Forelimb muscle (tissue), 1 donor: ENCODE measurements around the gene IRF9. TPM values are rescaled to one million over a fixed set of nuclear protein-coding genes. Genes with fewer than 3 reads are reported as not detected.
"Not testable (repeated sequence)": the region's sequence is repeated elsewhere in the genome, so short reads cannot be mapped to it uniquely, and the experiment has no call there.

Experiments used
- DNase-seq: peaks from one replicate; pipeline ENCODE4 v3.0.0-alpha.2; 2013; ENCODE audit warnings: low read depth
- polyA plus RNA-seq: library from polyadenylated mRNA; unstranded; fragments of 120-200 nt; gene quantifications from one replicate; pipeline ENCODE4 v1.2.1, GENCODE V29; 2013; ENCODE audit not compliant: insufficient read length

IRF9 gene
- polyA plus RNA-seq, 1 donor: 25.1 TPM

DNA sequence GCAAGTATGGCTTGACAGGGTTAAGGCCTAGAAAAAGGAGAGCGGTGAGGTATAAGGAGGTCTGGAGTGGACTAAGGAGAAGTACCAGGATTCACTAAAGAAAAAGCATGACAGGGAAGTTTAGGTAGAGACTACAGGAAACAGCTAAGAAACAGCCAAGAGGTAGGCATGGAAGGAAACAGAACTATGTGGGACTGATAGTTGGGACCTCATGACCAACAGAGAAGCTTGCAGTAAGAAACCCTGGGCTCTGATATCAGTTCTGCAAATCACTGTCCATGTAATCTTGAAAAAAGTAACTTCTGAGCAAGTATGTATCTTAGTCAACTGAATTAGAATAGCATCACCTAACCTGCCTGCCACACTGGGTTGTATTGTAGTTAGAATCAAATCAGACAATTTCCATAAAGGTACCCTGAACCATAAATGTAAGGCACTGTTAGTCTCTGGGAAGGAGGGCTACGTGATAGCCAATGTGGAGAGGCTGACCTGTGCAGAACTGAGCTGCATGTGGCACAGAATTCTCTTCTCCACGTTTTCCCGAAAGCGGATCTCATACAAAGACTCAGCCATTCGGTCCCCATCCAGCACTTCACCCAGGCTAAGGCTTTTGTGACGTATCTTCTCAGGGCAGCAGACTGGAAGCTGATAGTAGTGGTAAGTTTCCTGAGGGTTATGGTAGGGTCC is 33.3 kb downstream of the IRF9 start:
- DNase-seq: no peak

DNA sequence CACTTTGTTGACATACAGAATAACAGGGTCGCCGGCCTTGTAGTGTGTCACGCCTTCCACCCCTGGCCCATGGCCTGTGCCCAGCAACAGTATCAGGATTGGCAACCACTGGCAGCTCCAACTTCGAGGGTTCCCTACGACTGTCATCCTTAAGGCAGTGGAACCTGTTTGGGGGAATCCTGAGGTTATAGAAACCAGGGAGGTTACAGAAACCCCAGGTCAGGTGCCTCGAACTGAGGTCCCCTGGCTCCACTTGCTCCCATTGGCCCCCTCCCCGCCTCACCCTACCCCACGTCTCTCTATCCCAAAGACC is 33.8 kb downstream of the IRF9 start:
- DNase-seq: no peak

DNA sequence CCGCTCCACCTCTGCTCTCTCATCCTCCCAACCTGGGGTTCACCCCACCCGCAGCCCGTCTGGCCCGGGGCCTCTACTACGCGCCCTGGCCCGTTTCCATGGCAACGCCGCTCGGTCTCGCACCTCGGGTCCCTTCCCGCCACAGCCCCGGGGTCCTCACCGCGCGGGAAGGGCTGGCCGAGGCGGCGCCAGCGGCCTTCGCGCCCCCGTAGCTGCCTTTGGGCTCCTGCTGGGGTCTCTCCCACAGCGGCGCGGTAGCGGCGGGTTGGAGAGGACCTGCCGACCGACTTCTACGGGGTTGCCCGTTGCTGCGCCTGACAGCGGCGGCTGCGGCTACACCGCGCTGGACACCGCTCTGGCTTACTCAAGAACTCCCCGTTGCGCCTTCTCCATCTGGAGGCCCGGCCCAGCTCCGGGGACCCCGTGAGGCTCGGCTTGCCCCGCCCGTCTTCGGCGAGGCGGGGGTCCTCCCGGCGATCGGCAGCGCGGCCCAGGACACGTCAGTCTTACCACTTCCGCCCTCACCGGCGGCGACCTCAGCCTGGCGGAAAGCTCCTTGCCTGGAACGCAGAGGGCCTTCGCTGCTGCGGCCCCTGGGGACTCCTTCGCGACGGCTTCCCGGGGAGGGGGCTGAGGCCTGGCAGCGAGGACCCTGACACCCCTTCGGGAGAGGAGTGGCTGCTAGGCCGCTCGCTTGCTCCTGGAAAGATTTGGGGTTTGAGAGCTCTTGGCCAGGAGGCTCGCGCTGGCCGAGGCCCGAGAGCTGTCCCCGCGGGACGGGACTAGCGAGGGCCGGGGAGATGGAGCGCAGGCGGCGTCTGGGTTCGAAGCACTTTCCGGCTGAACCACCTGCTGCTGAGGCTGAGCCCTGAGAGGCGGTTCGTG is 34.4 kb downstream of the IRF9 start, which contains the start of gene TM9SF1:
Gene TM9SF1 (minus strand): TSS at position 256 of the 885 bp plus-strand sequence. CDS start 422 bp downstream, outside the sequence.
- DNase-seq: peak; percentile 51

DNA sequence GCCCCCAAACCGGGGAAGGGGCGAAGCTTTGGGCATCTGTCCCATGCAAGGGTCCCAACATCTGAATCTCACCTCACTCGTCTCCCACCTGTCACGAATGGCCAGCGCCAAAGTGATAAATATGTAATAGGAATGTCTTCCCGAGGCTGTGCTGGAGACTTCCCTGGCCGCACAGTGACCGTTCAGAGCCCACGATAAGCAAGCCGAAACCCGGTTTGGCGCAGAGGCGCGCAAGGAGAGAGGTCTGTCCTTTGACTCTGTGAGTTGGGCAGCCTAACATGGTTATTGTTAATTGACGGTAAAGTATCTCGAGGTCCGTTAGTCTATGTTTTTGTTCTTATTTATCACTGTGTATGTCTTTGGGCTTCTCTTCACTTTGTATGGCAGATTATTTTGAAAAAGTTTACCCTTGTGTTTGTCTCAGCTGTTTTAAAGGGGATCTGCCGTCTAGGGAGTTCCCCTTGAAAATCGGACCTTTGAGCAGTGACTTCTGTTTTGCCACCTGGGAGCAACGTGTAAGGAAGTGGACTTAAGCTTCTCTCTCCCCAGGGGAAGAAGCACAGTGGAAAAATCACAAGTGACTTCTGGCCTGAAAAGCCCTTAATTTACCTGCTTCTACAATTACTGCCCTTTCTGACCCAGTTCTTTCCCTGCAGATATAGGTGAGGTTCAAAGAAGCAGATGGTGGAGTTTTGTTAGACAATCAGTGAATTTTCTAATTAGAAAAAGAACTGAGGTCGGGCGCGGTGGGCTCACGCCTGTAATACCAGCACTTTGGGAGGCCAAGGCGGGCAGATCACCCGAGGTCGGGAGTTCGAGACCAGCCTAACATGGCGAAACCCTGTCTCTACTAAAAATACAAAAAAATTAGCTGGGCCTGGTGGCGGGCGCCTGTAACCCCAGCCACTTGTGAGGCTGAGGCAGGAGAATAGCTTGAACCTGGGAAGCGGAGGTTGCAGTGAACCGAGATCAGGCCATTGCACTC is 35.3 kb downstream of the IRF9 start:
- DNase-seq: no peak

DNA sequence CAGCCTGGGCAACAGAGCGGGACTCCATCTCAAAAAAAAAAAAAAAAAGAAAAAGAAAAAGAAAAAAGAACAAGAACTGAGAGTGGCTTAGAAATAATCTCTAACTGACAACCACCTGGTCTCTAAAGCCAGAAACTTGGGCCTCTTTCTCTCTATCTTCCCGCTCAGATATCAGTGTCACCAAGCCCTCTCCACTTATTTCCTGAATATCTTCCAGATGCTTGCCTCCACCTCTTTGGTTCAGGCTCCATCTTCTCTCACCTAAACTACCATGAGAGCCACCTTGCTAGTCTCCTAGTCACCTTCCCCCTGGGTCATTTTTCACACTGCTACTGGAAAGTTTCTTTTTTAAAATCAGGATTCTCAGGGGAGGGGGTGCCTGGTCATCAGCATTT is 36.0 kb downstream of the IRF9 start:
- DNase-seq: no peak

DNA sequence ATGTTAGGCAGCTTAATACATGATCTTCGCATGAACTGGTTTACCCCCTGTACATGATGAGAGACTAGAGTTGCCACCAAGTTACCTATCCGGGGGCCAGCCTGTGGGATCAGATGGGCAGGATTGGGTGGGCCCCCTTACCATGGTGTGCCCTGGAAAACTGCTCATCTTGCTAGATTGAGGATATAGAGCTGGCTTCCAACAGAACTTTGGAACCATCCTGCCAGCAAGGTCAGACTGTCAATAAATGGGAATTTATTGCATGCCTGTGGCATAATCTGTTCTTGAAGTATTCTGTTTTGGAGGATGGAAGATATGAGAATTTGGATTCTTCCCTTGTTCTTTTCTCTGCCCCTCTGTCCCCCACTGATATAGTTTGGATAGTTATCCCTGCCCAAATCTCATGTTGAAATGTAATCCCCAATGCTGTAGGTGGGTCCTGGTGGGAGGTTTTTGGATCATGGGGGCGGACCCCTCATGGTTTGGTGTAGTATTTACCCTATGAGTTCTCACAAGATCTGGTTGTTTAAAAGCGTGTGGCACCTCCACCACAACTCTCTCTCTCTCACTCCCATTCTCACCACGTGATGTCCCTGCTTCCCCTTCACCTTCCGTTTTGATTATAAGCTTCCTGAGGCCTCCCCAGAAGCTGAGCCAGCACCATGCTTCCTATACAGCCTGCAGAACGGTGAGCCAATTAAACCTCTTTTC is 37.9 kb downstream of the IRF9 start:
- DNase-seq: no peak

DNA sequence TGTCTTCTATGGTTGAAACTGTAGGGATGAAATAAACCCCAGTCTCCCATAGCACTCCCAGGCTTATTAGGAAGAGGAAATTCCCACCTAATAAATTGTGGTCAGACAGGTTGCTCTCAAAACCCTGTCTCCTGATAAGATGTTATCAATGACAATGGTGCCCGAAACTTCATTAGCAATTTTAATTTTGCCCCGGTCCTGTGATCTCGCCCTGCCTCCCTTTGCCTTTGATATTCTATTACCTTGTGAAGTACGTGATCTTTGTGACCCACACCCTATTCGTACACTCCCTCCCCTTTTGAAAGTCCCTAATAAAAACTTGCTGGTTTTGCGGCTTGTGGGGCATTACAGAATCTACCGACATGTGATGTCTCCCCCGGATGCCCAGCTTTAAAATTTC is 41.5 kb downstream of the IRF9 start:
- not testable (repeated sequence) for DNase-seq

DNA sequence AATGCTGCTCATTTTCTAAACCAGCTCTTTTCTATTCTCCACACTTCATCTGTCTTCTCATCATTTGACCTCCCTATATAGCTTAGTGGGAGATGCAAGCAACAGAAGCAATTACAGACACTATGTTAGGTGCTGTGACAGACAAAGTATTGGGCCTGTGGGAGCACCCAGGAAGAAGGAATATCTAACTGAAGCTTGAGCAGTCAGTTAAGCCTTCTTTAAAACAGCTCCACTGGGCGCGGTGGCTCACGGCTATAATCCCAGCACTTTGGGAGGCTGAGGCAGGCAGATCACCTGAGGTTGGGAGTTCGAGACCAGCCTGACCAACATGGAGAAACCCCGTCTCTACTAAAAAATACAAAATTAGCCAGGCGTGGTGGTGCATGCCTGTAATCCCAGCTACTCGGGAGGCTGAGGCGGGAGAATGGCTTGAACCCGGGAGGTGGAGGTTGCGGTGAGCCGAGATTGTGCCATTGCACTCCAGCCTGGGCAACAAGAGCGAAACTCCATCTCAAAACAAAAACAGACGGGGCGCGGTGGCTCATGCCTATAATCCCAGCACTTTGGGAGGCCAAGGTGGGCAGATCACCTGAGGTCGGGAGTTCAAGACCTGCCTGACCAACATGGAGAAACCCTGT is 42.3 kb downstream of the IRF9 start:
- not testable (repeated sequence) for DNase-seq

DNA sequence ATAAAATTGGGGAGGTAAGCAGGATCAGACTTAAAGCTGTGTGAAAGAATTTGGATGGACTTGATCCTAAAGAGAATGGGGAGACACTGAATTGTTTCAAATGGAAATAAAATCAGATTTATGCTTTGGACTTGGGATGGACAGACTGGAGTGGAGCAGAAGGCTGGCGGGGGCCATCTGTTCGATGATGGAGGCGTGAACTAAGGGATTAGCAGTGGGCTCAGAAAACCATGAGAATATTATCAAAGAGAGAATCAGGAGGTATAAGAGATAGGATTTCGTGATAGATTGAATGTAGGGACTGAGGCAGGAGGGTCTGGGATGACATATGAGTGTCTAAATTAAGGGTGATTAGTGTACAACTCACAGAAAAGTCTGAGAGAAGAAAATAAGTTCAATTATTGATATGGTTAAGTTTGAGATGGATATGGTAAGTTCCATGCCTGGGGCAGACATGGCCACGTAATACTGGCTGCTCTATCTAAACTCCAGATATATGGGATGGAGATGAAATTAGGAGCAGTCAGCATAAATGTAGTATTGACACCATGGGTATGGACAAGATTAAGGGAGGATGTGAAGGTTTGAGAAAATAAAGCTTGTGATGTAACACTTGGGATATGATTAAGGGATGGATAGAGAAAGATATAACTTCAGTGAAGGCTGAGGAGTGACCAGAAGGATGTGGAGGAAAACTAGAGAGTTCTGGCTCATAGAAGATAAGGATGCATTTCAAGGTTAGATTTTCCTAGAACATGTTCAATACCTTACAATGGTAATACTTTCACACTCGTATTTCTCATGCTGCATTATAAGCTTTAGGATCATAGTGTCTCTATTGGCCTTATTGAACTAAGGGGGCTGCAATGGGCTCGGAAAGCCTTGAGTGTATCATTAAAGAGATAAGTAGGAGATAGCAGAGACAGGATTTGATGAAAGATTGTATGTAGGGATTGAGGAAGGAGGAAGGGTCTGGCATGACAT is 43.4 kb downstream of the IRF9 start:
- DNase-seq: no peak

DNA sequence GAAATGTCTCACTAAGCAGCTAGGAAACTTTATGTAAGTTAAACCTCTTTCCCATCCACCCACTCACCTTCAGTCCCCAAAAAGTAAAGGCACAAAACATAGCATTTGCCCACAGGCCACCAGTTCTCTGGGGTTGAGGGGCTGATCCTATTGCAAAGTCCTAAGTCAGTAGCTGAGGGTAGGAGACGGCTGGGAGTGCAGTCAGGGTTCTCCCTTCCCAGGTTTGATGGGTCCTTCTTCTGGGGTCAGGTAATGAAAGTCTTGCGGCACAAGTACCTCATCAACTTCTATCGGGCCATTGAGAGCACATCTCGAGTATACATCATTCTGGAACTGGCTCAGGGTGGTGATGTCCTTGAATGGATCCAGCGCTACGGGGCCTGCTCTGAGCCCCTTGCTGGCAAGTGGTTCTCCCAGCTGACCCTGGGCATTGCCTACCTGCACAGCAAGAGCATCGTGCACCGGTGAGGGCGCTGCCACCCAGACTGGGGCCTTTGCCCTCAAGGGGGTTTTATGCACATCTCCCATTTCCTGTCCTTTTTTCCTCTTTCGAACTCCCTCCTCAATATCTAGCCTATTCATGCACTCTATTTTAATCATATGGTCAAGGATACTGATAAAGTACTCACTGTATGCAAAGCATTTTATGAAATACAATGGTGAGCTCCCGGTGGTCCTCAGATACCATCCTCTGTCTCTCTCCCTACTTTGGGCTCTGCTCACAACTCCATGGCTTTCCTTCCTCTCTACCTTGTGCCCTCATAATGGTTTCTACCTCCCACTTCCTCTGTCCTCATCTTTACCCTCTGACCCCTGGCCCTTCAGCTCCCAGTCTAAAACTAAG is 45.4 kb downstream of the IRF9 start:
- no peak for DNase-seq

DNA sequence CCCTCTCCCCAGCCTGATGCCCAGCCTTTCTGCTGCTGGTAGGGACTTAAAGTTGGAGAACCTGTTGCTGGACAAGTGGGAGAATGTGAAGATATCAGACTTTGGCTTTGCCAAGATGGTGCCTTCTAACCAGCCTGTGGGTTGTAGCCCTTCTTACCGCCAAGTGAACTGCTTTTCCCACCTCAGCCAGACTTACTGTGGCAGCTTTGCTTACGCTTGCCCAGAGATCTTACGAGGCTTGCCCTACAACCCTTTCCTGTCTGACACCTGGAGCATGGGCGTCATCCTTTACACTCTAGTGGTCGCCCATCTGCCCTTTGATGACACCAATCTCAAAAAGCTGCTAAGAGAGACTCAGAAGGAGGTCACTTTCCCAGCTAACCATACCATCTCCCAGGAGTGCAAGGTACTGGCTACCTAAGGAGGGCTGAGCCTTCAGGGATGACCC is 46.1 kb downstream of the IRF9 start:
- DNase-seq: no peak

- no peak for DNase-seq
Measured at GRCh38 chr14:24207625-24208024, 46.6 kb downstream of the IRF9 start.

DNA sequence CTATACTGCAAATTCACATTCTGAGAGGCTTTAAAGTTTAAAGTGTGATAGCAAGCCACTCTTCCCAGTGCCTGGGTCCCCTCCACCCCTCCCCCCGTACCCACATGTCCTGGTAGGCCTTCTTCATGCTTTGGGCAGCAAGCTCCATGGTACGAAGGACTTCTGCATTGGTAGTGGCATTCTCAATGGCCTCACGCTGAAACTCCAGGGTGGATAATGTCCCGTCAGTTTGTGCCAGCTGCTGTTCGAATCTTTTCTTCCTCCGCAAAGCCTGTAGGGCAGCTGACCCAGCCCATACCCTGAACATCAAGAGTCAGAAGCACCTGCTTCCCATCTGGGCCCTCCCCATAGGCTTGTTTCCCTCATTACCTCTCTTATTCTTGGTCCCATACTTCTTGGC is 50.2 kb downstream of the IRF9 start:
- no peak for DNase-seq

- DNase-seq: peak; percentile 89
Measured at GRCh38 chr14:24212924-24213865, 52.1 kb downstream of the IRF9 start, which contains the start of gene CHMP4A. Gene CHMP4A (minus strand): TSS chr14:24213488. CDS start chr14:24213439, 49 bp downstream.

GRCh38 chr14:24213866-24214662 is 53.0 kb downstream of the IRF9 start:
- no peak for DNase-seq
